Fibroblast of lung (primary cell): Measurements from ENCODE around the gene HEPACAM. TPM values are rescaled to one million over a fixed set of nuclear protein-coding genes. Genes with fewer than 3 reads are reported as not detected.

ENCODE experiments used
- DNase-seq, 2 donors: peaks; one replicate each; pipeline versions ENCODE4 v3.0.0 to v3.0.0-alpha.2; 2010; ENCODE audit warnings: low read depth in 2 of 2
- H2AFZ ChIP-seq: 2 replicates; pipeline ENCODE4 v1.5.1; 2012; ENCODE audit warnings: low read length, control low read depth, inconsistent platforms
- H3K27ac ChIP-seq: 2 replicates; pipeline ENCODE4 v1.5.1; 2011; ENCODE audit warnings: low read length, control low read depth; ENCODE audit not compliant: insufficient read depth
- H3K27me3 ChIP-seq: 2 replicates; pipeline ENCODE4 v1.5.1; 2011; ENCODE audit warnings: mild to moderate bottlenecking, low read length; ENCODE audit not compliant: control insufficient read depth, insufficient read depth
- H3K36me3 ChIP-seq: 2 replicates; pipeline ENCODE4 v1.5.1; 2011; ENCODE audit warnings: low read length; ENCODE audit not compliant: control insufficient read depth, insufficient read depth
- H3K4me1 ChIP-seq: 2 replicates; pipeline ENCODE4 v1.5.1; 2011; ENCODE audit warnings: low read length; ENCODE audit not compliant: control insufficient read depth, insufficient read depth; ENCODE audit errors: extremely low read depth
- H3K4me2 ChIP-seq: 2 replicates; pipeline ENCODE4 v1.5.1; 2011; ENCODE audit warnings: low read length, control low read depth; ENCODE audit not compliant: insufficient read depth; ENCODE audit errors: extremely low read depth
- H3K4me3 ChIP-seq, 4 experiments: fragments of 200-600 bp in 1 of 4; sonication (generic) in 1 of 4; replicated peaks in 1 of 4; 2 replicates each; pipeline ENCODE4 v1.5.1; 2011 to 2016; ENCODE audit warnings: low read length in 4 of 4, low read depth in 3 of 4, mild to moderate bottlenecking in 3 of 4, control low read depth in 2 of 4, inconsistent platforms in 1 of 4, mixed read lengths in 1 of 4; ENCODE audit not compliant: insufficient read depth in 1 of 4; ENCODE audit errors: control extremely low read depth in 1 of 4
- H3K79me2 ChIP-seq: 2 replicates; pipeline ENCODE4 v1.5.1; 2012; ENCODE audit warnings: mild to moderate bottlenecking, low read length, inconsistent platforms; ENCODE audit not compliant: control insufficient read depth, insufficient read depth
- H3K9ac ChIP-seq: 2 replicates; pipeline ENCODE4 v1.5.1; 2011; ENCODE audit warnings: mild to moderate bottlenecking, low read length, control low read depth; ENCODE audit not compliant: insufficient read depth
- H3K9me3 ChIP-seq: 2 replicates; pipeline ENCODE4 v1.5.1; 2012; ENCODE audit warnings: low read depth, low read length; ENCODE audit not compliant: control insufficient read depth, insufficient read depth
- H4K20me1 ChIP-seq: 2 replicates; pipeline ENCODE4 v1.5.1; 2011; ENCODE audit warnings: low read length; ENCODE audit not compliant: control insufficient read depth, insufficient read depth; ENCODE audit errors: extremely low read depth
- EZH2 ChIP-seq: IDR thresholded peaks from 2 replicates; pipeline ENCODE4 v1.5.1; 2012; ENCODE audit warnings: low read length, control low read depth, mild to moderate bottlenecking; ENCODE audit errors: missing control alignments
- polyA plus RNA-seq, 2 donors: library from polyadenylated mRNA; depleted of rRNA in 1 of 2; stranded (reverse) in 1 of 2; unstranded in 1 of 2; fragments of >200 nt; gene quantifications; 2 replicates each; pipeline ENCODE4 v1.2.1, GENCODE V29; 2011 to 2012; ENCODE audit warnings: missing spikeins in 1 of 2
- total RNA-seq: library from RNA; depleted of rRNA; stranded (reverse); fragments of >200 nt; gene quantifications from 2 replicates; pipeline ENCODE4 v1.2.1, GENCODE V29; 2014
- TF ChIP-seq, protein P1 (sequence below), 2 donors: IDR thresholded peaks in 1 of 2; conservative IDR thresholded peaks in 1 of 2; 1 replicate in 1 of 2; 2 replicates in 1 of 2; pipeline ENCODE4 v1.5.1; 2011 to 2012; ENCODE audit warnings: low read length in 2 of 2, control low read depth in 1 of 2, inconsistent platforms in 1 of 2, low read depth in 1 of 2, mild to moderate bottlenecking in 1 of 2

The HEPACAM gene
- total and polyA plus RNA-seq, 2 donors (not counting 1 experiment from before 2014, with no cell fraction given): under 0.01 to 0.11 TPM

DNA sequence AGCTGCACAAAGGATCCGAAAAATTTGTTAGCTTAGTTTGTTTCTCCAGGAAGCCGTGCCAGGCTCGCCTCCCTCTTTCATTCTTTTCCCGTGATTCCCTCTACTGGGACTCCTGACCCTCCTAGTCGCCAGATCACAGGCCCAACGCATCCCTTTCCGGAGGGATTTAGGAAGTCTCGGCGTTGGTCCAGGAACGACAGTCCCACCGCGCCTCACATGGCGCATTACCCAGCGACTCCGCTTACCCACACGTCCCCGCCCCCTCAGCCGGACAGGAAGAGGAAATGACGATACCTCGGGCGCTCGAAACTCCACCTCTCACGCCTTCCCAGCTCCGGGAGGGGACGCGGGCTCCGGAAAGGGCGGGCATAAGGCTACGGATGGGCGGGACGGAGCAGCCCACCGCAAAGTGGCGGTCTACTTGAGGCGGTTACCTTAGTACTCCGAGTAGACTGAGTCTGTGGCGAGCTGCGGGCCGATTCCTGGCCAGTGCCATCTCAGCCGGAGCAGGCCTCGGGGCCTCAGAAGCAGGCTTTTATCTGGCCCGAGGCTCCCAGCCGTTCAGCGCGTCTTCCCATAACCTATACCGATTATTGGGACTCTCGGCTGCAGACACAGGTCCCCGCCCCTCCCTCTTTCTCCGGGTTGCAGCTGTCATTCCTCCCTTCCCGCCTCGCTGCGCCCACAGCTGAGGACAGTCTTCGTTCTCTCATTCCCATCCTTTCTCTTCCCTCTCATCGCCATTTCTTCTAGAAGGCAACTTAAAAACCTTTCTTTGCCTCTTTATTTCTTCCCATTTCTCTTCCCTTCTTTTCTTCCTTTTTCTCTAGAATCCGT is 18.1 kb upstream of the HEPACAM start, which contains the start of gene CCDC15:
Gene CCDC15, plus strand, starts transcription at position 450 of the 837 bp plus-strand sequence. CDS start 531 bp downstream, outside the sequence.
- Histone ChIP-seq H3K4me3 (peak within 1 kb of the TSS; percentile 58 to 89 (median 68)), H2AFZ (peak within 1 kb of the TSS; percentile 84), H4K20me1 (no peaks in the 10 kb centered on the region), H3K9me3 (no peaks in the 10 kb centered on the region), H3K4me2 (peak within 1 kb of the TSS; percentile 86), H3K27ac (peak within 1 kb of the TSS; percentile 87), H3K27me3 (no peaks in the 10 kb centered on the region), H3K79me2 (no peaks in the 10 kb centered on the region), H3K9ac (peak within 1 kb of the TSS; percentile 73), H3K36me3 (no peaks in the 10 kb centered on the region), H3K4me1 (no peaks in the 10 kb centered on the region)
- no peak for TF ChIP-seq EZH2
- TF ChIP-seq, protein P1, sequence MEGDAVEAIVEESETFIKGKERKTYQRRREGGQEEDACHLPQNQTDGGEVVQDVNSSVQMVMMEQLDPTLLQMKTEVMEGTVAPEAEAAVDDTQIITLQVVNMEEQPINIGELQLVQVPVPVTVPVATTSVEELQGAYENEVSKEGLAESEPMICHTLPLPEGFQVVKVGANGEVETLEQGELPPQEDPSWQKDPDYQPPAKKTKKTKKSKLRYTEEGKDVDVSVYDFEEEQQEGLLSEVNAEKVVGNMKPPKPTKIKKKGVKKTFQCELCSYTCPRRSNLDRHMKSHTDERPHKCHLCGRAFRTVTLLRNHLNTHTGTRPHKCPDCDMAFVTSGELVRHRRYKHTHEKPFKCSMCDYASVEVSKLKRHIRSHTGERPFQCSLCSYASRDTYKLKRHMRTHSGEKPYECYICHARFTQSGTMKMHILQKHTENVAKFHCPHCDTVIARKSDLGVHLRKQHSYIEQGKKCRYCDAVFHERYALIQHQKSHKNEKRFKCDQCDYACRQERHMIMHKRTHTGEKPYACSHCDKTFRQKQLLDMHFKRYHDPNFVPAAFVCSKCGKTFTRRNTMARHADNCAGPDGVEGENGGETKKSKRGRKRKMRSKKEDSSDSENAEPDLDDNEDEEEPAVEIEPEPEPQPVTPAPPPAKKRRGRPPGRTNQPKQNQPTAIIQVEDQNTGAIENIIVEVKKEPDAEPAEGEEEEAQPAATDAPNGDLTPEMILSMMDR (conservative IDR thresholded peaks at IDR 0.05 in 1 of 2, IDR thresholded peaks at IDR 0.05 in 1 of 2; ENCODE audit: low read depth in 1 of 2, low read length in 2 of 2): no peak
- peak; percentile 96 to 98 for DNase-seq

DNA sequence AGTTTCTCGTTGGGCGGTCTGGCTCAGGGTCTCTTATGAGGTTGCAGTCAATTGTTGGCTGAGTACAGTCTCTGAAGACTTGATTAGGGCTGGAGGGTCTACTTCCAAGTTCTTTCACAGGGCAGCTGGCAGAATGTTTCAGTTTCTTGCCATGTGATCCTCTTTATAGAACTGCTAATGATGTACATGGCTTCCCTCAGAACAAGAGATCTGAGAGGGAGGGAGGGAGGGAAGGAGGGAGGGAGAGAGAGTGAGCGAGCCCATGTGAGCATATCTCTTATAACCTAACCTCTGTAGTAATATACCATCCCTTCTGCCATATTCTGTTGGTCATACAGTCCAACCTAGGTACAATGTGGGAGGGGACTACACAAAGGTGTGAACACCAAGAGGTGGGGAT is 15.5 kb upstream of the HEPACAM start:
- H3K9ac ChIP-seq: no peak overlapping the region
- H4K20me1 ChIP-seq: no peaks in the 10 kb centered on the region
- no peak overlapping the region for H3K4me3 ChIP-seq
- no peaks in the 10 kb centered on the region for H3K36me3 ChIP-seq
- H3K27ac ChIP-seq: no peak overlapping the region
- H3K79me2 ChIP-seq: no peaks in the 10 kb centered on the region
- no peak overlapping the region for H2AFZ ChIP-seq
- no peak for TF ChIP-seq EZH2
- TF ChIP-seq, protein P1 (conservative IDR thresholded peaks at IDR 0.05 in 1 of 2, IDR thresholded peaks at IDR 0.05 in 1 of 2; ENCODE audit: low read depth in 1 of 2, low read length in 2 of 2): no peak
- no peak for DNase-seq
- no peaks in the 10 kb centered on the region for H3K9me3 ChIP-seq
- peaks cover 3% of the 10 kb centered on the region for H3K4me1 ChIP-seq
- no peaks in the 10 kb centered on the region for H3K27me3 ChIP-seq
- no peak overlapping the region for H3K4me2 ChIP-seq

DNA sequence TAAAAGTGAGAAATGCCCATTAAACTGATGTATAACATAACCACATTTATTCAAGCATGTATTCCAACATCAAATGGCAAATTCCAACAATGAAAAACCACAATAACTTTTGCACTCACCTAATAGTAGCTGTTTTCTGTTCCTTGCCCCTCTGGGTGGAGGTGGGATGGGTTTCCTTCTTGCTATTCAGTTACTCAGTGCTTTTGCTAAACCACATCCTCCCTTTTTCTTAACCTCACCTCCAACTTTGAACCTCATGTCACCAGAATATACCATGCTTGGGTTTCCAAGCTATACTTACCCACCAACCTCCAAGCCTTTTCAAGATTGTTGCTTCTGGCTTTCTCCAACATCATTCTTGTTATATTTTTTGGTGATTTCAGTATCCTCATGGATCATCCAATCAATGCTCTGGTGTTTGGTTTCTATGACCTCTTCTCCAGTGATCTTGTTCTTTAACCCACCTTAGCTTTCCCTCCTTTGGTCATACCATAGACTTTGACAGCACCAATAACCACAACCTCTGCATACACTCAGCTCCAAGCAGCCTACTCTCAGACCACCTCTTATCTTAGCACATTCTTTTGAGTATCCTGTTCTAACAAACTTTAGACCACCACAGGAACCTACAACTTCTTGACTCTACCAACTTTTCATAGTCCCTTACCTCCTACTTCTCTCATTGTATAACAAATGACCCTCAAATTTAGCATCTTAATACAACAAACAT is 14.9 kb upstream of the HEPACAM start:
- Histone ChIP-seq H3K4me3 (no peak overlapping the region), H3K36me3 (no peaks in the 10 kb centered on the region), H3K9ac (no peak overlapping the region), H3K79me2 (no peaks in the 10 kb centered on the region), H4K20me1 (no peaks in the 10 kb centered on the region), H2AFZ (no peak overlapping the region), H3K4me1 (peaks cover 3% of the 10 kb centered on the region), H3K27me3 (no peaks in the 10 kb centered on the region), H3K27ac (no peak overlapping the region), H3K4me2 (no peak overlapping the region), H3K9me3 (no peaks in the 10 kb centered on the region)
- no peak for DNase-seq
- TF ChIP-seq, protein P1 (conservative IDR thresholded peaks at IDR 0.05 in 1 of 2, IDR thresholded peaks at IDR 0.05 in 1 of 2; ENCODE audit: low read depth in 1 of 2, low read length in 2 of 2): no peak
- no peak for TF ChIP-seq EZH2
